ENCODE results near the gene ANO4.

The ANO4 gene

GRCh38 chr12:100795174-100795799 is 711 bp downstream of the ANO4 start:
- Histone ChIP-seq H3K36me3 (ENCODE audit: insufficient read depth, low read length) (no peaks in the 10 kb centered on the region), H3K4me3 (ENCODE audit: low read length, poor library complexity, severe bottlenecking) (no peak overlapping the region), H3K4me2 (ENCODE audit: low read depth, low read length, poor library complexity, severe bottlenecking) (no peak overlapping the region), H3K27me3 (ENCODE audit: insufficient read depth, low read length, poor library complexity, severe bottlenecking) (no peaks in the 10 kb centered on the region), H3K79me2 (ENCODE audit: insufficient read depth, low read length) (no peaks in the 10 kb centered on the region), H3K9me3 (ENCODE audit: insufficient read depth, low read depth, low read length) (no peaks in the 10 kb centered on the region), H4K20me1 (ENCODE audit: insufficient read depth, low read length, poor library complexity, severe bottlenecking) (no peaks in the 10 kb centered on the region), H3K4me1 (ENCODE audit: insufficient read depth, low read length, poor library complexity, severe bottlenecking) (no peaks in the 10 kb centered on the region), H2AFZ (ENCODE audit: low read length) (no peak overlapping the region), H3K9me2 (replicated peaks; ENCODE audit: low read depth, low read length) (no peaks in the 10 kb centered on the region), H3K9ac (ENCODE audit: low read depth, low read length, poor library complexity, severe bottlenecking) (no peak overlapping the region), H3F3A (ENCODE audit: low read depth) (no peaks in the 10 kb centered on the region)
- TF ChIP-seq EZH2phosphoT487 (IDR thresholded peaks at IDR 0.05; ENCODE audit: borderline replicate concordance): no peak
- no peak for TF ChIP-seq CTCF (conservative IDR thresholded peaks at IDR 0.05; ENCODE audit: low read length)

GRCh38 chr12:100795800-100796179 is 1.2 kb downstream of the ANO4 start:
- H2AFZ ChIP-seq (ENCODE audit: low read length): no peak overlapping the region
- no peaks in the 10 kb centered on the region for H3K9me3 ChIP-seq (ENCODE audit: insufficient read depth, low read depth, low read length)
- TF ChIP-seq CTCF (conservative IDR thresholded peaks at IDR 0.05; ENCODE audit: low read length): no peak
- TF ChIP-seq EZH2phosphoT487 (IDR thresholded peaks at IDR 0.05; ENCODE audit: borderline replicate concordance): no peak
- H4K20me1 ChIP-seq (ENCODE audit: insufficient read depth, low read length, poor library complexity, severe bottlenecking): no peaks in the 10 kb centered on the region
- no peaks in the 10 kb centered on the region for H3K9me2 ChIP-seq (replicated peaks; ENCODE audit: low read depth, low read length)
- H3K4me1 ChIP-seq (ENCODE audit: insufficient read depth, low read length, poor library complexity, severe bottlenecking): no peaks in the 10 kb centered on the region
- no peaks in the 10 kb centered on the region for H3K79me2 ChIP-seq (ENCODE audit: insufficient read depth, low read length)
- H3K9ac ChIP-seq (ENCODE audit: low read depth, low read length, poor library complexity, severe bottlenecking): no peak overlapping the region
- H3K27me3 ChIP-seq (ENCODE audit: insufficient read depth, low read length, poor library complexity, severe bottlenecking): no peaks in the 10 kb centered on the region
- H3F3A ChIP-seq (ENCODE audit: low read depth): no peaks in the 10 kb centered on the region
- H3K4me2 ChIP-seq (ENCODE audit: low read depth, low read length, poor library complexity, severe bottlenecking): no peak overlapping the region
- H3K36me3 ChIP-seq (ENCODE audit: insufficient read depth, low read length): no peaks in the 10 kb centered on the region
- H3K4me3 ChIP-seq (ENCODE audit: low read length, poor library complexity, severe bottlenecking): no peak overlapping the region

- no peak for TF ChIP-seq CTCF (conservative IDR thresholded peaks at IDR 0.05; ENCODE audit: low read length)
- no peak for TF ChIP-seq EZH2phosphoT487 (IDR thresholded peaks at IDR 0.05; ENCODE audit: borderline replicate concordance)
- no peaks in the 10 kb centered on the region for H4K20me1 ChIP-seq (ENCODE audit: insufficient read depth, low read length, poor library complexity, severe bottlenecking)
- no peaks in the 10 kb centered on the region for H3K9me2 ChIP-seq (replicated peaks; ENCODE audit: low read depth, low read length)
- H3K9me3 ChIP-seq (ENCODE audit: insufficient read depth, low read depth, low read length): no peaks in the 10 kb centered on the region
- H3F3A ChIP-seq (ENCODE audit: low read depth): no peaks in the 10 kb centered on the region
- no peak overlapping the region for H2AFZ ChIP-seq (ENCODE audit: low read length)
- H3K9ac ChIP-seq (ENCODE audit: low read depth, low read length, poor library complexity, severe bottlenecking): no peak overlapping the region
- no peak overlapping the region for H3K4me2 ChIP-seq (ENCODE audit: low read depth, low read length, poor library complexity, severe bottlenecking)
- no peaks in the 10 kb centered on the region for H3K79me2 ChIP-seq (ENCODE audit: insufficient read depth, low read length)
- no peak overlapping the region for H3K4me3 ChIP-seq (ENCODE audit: low read length, poor library complexity, severe bottlenecking)
- no peaks in the 10 kb centered on the region for H3K4me1 ChIP-seq (ENCODE audit: insufficient read depth, low read length, poor library complexity, severe bottlenecking)
- no peaks in the 10 kb centered on the region for H3K36me3 ChIP-seq (ENCODE audit: insufficient read depth, low read length)
- H3K27me3 ChIP-seq (ENCODE audit: insufficient read depth, low read length, poor library complexity, severe bottlenecking): no peaks in the 10 kb centered on the region
These were observed 2.0 kb downstream of the ANO4 start for GRCh38 chr12:100796621-100797020.
